DMS114 treated with DMSO at 0.1 percent for 48 hours (cell line): ENCODE results near the gene RHOA.
"Not testable (repeated sequence)": the region's sequence is repeated elsewhere in the genome, so short reads cannot be mapped to it uniquely, and the experiment has no call there.

Experiments used
- DNase-seq: peaks from one replicate; lab custom pipeline; 2025; ENCODE audit not compliant: unreplicated experiment; lab: John Stamatoyannopoulos, UW

RHOA gene

DNA sequence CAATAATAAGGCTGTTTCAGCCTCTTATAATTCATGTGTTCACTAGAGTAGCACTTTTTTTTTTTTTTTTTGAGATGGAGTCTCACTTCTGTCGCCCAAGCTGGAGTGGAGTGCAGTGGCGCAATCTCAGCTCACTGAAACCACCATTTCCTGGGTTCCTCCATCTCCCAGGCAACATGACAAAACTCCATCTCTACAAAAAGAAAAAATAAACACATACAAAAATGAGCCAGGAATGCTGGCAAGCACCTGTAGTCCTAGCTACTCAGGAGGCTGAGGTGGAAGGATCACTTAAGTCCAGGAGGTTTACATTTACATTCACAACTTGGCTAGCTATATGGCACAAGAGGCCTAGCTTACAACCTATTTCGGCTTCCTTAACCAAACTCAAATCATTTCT is 78.7 kb downstream of the RHOA start:
- DNase-seq, result no peak

GRCh38 chr3:49329186-49329585 is 82.6 kb downstream of the RHOA start:
- DNase-seq, result no peak

DNA sequence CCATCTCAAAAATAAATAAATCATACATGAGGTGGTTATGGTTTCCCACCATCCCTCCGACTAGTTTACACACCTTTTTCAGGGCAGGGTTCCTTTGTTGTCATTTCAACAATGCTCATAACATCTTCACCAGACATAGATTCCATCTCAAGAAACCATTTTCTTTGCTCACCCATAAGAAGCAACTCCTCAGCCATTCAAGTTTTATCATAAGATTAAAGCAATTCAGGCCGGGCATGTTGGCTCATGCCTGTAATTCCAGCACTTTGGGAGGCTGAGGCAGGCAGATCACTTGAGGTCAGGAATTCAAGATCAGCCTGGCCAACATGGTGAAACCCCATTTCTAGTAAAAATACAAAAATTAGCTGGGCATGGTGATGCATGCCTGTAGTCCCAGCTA is 83.4 kb downstream of the RHOA start:
- not testable (repeated sequence) for DNase-seq

DNA sequence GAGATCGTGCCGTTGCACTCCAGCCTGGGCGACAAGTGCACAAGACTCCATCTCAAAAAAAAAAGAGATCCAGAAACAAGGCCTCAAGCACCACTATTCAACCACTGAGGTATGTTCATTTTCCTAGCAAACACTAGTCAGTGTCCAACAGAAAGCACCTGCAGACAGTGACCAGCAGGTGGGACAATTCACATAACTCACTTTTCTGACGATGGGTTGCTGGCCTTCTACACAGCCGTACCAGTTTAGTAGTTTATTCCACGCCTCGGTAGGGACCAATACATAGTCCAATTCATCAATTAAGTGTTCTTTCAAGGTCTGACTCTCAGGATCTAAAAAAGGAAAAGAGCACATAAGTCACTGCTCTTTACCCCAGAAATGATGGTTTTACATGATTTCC is 84.3 kb downstream of the RHOA start:
- DNase-seq, result no peak

GRCh38 chr3:49324768-49325167 is 87.0 kb downstream of the RHOA start:
- no peak for DNase-seq

DNA sequence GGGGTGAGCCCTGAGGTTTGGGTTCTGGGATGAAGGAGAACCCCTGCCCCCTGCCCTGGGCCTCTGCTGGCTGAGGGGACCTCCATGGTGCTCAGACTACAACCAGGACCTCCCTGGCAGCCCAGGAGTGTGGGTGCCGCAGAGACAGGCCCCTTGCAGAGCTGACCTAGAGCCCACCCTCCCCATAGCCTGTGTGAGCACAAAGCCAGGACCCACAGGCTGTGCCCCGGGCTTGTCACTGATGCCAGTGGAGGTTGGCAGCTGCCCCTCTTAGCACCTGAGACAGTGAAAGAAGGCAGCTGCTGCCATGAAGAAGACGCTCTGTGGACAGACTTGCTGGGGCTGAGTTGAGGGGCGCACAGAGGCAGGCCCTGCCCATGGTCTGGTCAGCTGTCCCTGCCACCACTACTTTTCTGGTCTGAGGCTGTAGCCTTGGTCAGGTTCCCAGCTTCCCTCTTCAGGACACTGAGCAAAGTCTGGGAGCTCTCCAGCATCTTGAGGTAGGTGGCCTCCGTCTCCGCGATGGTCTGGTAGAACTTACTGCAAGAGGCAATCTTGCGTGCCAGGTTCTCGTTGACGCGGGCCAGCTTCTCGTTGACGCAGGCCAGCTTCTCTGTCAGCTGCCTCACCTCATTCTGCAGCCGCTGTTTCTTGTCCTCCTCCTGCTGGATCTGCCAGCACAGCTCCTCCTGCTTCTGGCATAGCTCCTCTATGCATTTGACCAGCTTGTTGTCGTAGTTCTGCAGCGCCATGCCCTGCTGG is 94.9 kb downstream of the RHOA start:
- no peak for DNase-seq

GRCh38 chr3:49313896-49314688 is 97.7 kb downstream of the RHOA start:
- DNase-seq, result no peak

DNA sequence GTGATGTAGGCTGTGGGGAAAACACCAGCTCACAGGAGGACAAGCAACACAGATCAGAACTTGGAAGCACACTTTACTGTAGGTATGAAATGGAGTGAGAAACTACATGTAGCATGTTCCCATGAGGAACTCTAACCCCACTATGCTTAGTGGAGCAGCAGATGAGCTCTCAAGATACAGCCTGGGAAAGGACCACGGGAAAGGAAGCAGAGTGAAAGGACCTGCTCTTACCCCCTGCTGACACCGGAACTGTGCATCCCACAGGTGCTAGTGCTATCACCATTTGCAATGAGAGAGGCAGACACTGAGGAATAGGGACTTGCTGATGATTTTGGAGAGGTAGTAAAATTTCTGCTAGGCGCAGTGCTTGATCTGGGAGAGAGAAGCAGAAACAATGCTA is 100.5 kb downstream of the RHOA start:
- DNase-seq, result no peak

DNA sequence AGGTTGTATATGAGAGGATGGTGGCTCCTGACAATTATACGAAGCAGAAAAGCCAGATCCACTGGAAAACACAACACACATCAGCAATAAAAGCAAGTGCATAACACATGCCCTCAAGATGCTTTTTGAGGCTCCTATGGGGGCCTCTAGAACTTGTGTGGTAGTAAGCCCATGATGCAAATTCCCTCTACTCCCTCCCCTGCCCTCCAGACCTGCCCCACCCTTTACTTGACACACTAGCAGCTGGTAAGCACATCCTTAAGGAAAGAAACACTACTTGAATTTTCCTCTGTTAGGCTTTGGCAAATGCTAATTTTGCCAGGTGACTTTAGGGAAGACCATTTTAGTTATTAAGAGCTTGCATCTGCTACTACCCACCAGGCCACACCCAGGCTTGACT is 101.1 kb downstream of the RHOA start:
- DNase-seq, result no peak
